Measurements from ENCODE around the gene KHDRBS1. TPM values are rescaled to one million over a fixed set of nuclear protein-coding genes. Genes with fewer than 3 reads are reported as not detected.

Gene KHDRBS1
- polyA plus RNA-seq, 1 donor from 2014 or later, result 214 TPM

- Histone ChIP-seq H3K27ac (ENCODE audit: low read length) (peak overlapping the region; percentile 19), H3K9ac (ENCODE audit: low read length) (no peak overlapping the region), H2AFZ (ENCODE audit: low read depth, low read length) (no peak overlapping the region), H3F3A (ENCODE audit: insufficient read depth, low read length, poor library complexity, severe bottlenecking) (no peaks in the 10 kb centered on the region), H3K79me2 (replicated peaks; ENCODE audit: insufficient read depth, low read length) (no peaks in the 10 kb centered on the region), H3K9me3 (ENCODE audit: low read length) (no peaks in the 10 kb centered on the region), H3K27me3 (ENCODE audit: insufficient read depth, low read depth, low read length) (no peaks in the 10 kb centered on the region), H3K4me3 (ENCODE audit: low read length) (no peak overlapping the region), H3K9me2 (ENCODE audit: insufficient read depth, low read length) (no peaks in the 10 kb centered on the region), H3K4me2 (ENCODE audit: low read length) (no peak overlapping the region), H4K20me1 (ENCODE audit: insufficient read depth) (no peaks in the 10 kb centered on the region), H3K36me3 (ENCODE audit: insufficient read depth, low read length) (no peaks in the 10 kb centered on the region)
- TF ChIP-seq, protein P1, sequence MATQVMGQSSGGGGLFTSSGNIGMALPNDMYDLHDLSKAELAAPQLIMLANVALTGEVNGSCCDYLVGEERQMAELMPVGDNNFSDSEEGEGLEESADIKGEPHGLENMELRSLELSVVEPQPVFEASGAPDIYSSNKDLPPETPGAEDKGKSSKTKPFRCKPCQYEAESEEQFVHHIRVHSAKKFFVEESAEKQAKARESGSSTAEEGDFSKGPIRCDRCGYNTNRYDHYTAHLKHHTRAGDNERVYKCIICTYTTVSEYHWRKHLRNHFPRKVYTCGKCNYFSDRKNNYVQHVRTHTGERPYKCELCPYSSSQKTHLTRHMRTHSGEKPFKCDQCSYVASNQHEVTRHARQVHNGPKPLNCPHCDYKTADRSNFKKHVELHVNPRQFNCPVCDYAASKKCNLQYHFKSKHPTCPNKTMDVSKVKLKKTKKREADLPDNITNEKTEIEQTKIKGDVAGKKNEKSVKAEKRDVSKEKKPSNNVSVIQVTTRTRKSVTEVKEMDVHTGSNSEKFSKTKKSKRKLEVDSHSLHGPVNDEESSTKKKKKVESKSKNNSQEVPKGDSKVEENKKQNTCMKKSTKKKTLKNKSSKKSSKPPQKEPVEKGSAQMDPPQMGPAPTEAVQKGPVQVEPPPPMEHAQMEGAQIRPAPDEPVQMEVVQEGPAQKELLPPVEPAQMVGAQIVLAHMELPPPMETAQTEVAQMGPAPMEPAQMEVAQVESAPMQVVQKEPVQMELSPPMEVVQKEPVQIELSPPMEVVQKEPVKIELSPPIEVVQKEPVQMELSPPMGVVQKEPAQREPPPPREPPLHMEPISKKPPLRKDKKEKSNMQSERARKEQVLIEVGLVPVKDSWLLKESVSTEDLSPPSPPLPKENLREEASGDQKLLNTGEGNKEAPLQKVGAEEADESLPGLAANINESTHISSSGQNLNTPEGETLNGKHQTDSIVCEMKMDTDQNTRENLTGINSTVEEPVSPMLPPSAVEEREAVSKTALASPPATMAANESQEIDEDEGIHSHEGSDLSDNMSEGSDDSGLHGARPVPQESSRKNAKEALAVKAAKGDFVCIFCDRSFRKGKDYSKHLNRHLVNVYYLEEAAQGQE (IDR thresholded peaks at IDR 0.05; ENCODE audit: borderline replicate concordance), result no peak
- TF ChIP-seq MXI1 (conservative IDR thresholded peaks at IDR 0.05; ENCODE audit: poor library complexity, severe bottlenecking), result no peak
- TF ChIP-seq RAD21 (conservative IDR thresholded peaks at IDR 0.05), result no peak
- no peak for TF ChIP-seq EZH2 (IDR thresholded peaks at IDR 0.05; ENCODE audit: borderline replicate concordance, insufficient read depth, low read length, poor library complexity, severe bottlenecking)
- no peak for TF ChIP-seq EP300 (conservative IDR thresholded peaks at IDR 0.05; ENCODE audit: poor library complexity, severe bottlenecking)
- no peak for TF ChIP-seq TAF1 (IDR thresholded peaks at IDR 0.05; ENCODE audit: low read depth)
Observed at GRCh38 chr1:31981456-31981839, 32.2 kb upstream of the KHDRBS1 start.

DNA sequence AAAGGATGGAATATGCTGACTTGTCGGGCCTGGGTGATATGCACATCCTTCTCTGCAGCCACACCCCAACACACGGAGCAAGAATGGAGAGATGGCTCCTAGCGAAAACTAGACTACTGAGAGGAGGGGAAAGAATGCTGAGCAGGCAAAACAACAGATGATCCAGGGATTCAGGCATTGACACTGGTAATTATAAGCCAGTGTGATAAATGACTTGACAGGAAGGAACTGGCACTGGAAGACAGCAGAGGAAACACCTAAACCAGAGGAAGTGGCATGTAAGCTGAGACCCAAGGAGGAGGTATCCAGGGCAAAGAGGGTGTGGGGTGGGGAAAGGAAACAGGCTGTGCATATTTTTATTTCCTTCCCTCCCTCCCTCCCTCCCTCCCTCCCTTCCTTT lies 31.7 kb upstream of the KHDRBS1 start:
- H3K27me3 ChIP-seq (ENCODE audit: insufficient read depth, low read depth, low read length), result no peaks in the 10 kb centered on the region
- H2AFZ ChIP-seq (ENCODE audit: low read depth, low read length), result no peak overlapping the region
- peak overlapping the region; percentile 19 for H3K27ac ChIP-seq (ENCODE audit: low read length)
- H4K20me1 ChIP-seq (ENCODE audit: insufficient read depth), result no peaks in the 10 kb centered on the region
- H3K4me2 ChIP-seq (ENCODE audit: low read length), result no peak overlapping the region
- no peak overlapping the region for H3K4me3 ChIP-seq (ENCODE audit: low read length)
- H3K9me3 ChIP-seq (ENCODE audit: low read length), result no peaks in the 10 kb centered on the region
- H3K36me3 ChIP-seq (ENCODE audit: insufficient read depth, low read length), result no peaks in the 10 kb centered on the region
- H3K79me2 ChIP-seq (replicated peaks; ENCODE audit: insufficient read depth, low read length), result no peaks in the 10 kb centered on the region
- H3F3A ChIP-seq (ENCODE audit: insufficient read depth, low read length, poor library complexity, severe bottlenecking), result no peaks in the 10 kb centered on the region
- H3K9me2 ChIP-seq (ENCODE audit: insufficient read depth, low read length), result no peaks in the 10 kb centered on the region
- no peak overlapping the region for H3K9ac ChIP-seq (ENCODE audit: low read length)
- TF ChIP-seq SMC3 (conservative IDR thresholded peaks at IDR 0.05; ENCODE audit: poor library complexity) (no peak), TAF1 (IDR thresholded peaks at IDR 0.05; ENCODE audit: low read depth) (no peak), EZH2 (IDR thresholded peaks at IDR 0.05; ENCODE audit: borderline replicate concordance, insufficient read depth, low read length, poor library complexity, severe bottlenecking) (no peak), POLR2AphosphoS5 (IDR thresholded peaks at IDR 0.05) (no peak), RAD21 (conservative IDR thresholded peaks at IDR 0.05) (no peak), MXI1 (conservative IDR thresholded peaks at IDR 0.05; ENCODE audit: poor library complexity, severe bottlenecking) (no peak), EP300 (conservative IDR thresholded peaks at IDR 0.05; ENCODE audit: poor library complexity, severe bottlenecking) (no peak)
- TF ChIP-seq, protein P2, sequence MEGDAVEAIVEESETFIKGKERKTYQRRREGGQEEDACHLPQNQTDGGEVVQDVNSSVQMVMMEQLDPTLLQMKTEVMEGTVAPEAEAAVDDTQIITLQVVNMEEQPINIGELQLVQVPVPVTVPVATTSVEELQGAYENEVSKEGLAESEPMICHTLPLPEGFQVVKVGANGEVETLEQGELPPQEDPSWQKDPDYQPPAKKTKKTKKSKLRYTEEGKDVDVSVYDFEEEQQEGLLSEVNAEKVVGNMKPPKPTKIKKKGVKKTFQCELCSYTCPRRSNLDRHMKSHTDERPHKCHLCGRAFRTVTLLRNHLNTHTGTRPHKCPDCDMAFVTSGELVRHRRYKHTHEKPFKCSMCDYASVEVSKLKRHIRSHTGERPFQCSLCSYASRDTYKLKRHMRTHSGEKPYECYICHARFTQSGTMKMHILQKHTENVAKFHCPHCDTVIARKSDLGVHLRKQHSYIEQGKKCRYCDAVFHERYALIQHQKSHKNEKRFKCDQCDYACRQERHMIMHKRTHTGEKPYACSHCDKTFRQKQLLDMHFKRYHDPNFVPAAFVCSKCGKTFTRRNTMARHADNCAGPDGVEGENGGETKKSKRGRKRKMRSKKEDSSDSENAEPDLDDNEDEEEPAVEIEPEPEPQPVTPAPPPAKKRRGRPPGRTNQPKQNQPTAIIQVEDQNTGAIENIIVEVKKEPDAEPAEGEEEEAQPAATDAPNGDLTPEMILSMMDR (IDR thresholded peaks at IDR 0.05; ENCODE audit: poor library complexity, severe bottlenecking), result no peak
- TF ChIP-seq, protein P1 (IDR thresholded peaks at IDR 0.05; ENCODE audit: borderline replicate concordance), result no peak

All from neural cell (in vitro differentiated cells).